SK-N-SH (cell line): ENCODE results near the gene PRR22. TPM values are rescaled to one million over a fixed set of nuclear protein-coding genes. Genes with fewer than 3 reads are reported as not detected.

Experiments
- CTCF ChIA-PET: fragments of 300-600, 350-600 bp; formaldehyde crosslinking; extraction: SDS; loops from one replicate; lab custom pipeline; 2021; lab: Yijun Ruan, JAX
- POLR2A ChIA-PET: fragments of 350-600 bp; sonication (Branson Sonifier 250); formaldehyde crosslinking; extraction: SDS; loops from one replicate; lab custom pipeline; 2020; ENCODE audit warnings: antibody characterized with exemption, inconsistent platforms; lab: Yijun Ruan, JAX
- DNase-seq: peaks from one replicate; pipeline ENCODE4 v3.0.0; 2012
- H2AFZ ChIP-seq: fragments of 200-600 bp; sonication (generic); 2 replicates; pipeline ENCODE4 v1.8.1; 2016; ENCODE audit warnings: antibody characterized with exemption, mild to moderate bottlenecking, low read depth
- H3F3A ChIP-seq: fragments of 200-600 bp; sonication (generic); replicated peaks from 2 replicates; pipeline ENCODE3; 2016; ENCODE audit warnings: antibody characterized with exemption, mild to moderate bottlenecking; ENCODE audit not compliant: insufficient read depth
- H3K27ac ChIP-seq, 2 experiments: fragments of 200-500 bp in 1 of 2; fragments of 200-600 bp in 1 of 2; sonication (Bioruptor generic) in 1 of 2; sonication (generic), shearing (Covaris generic) in 1 of 2; 2 replicates each; pipeline versions ENCODE4 v1.5.1 to v1.6.1; 2014 to 2016; ENCODE audit warnings: low read depth in 2 of 2, inconsistent platforms in 1 of 2, low read length in 1 of 2, mild to moderate bottlenecking in 1 of 2, mixed read lengths in 1 of 2
- H3K27me3 ChIP-seq: fragments of 200-600 bp; sonication (generic), shearing (Covaris generic); 2 replicates; pipeline ENCODE4 v1.6.1; 2016; ENCODE audit warnings: mixed run types; ENCODE audit not compliant: insufficient read depth
- H3K36me3 ChIP-seq, 2 experiments: fragments of 200-500 bp in 1 of 2; fragments of 200-600 bp in 1 of 2; sonication (Bioruptor generic) in 1 of 2; sonication (generic) in 1 of 2; replicated peaks in 1 of 2; 2 replicates each; pipeline versions ENCODE3 to v1.5.1; 2014 to 2016; ENCODE audit warnings: low read length in 1 of 2, mild to moderate bottlenecking in 1 of 2; ENCODE audit not compliant: insufficient read depth in 2 of 2, control insufficient read depth in 1 of 2
- H3K4me1 ChIP-seq, 2 experiments: fragments of 200-500 bp in 1 of 2; fragments of 200-600 bp in 1 of 2; sonication (Bioruptor generic) in 1 of 2; sonication (generic), shearing (Covaris generic) in 1 of 2; 2 replicates each; pipeline versions ENCODE4 v1.5.1 to v1.6.1; 2014 to 2016; ENCODE audit warnings: low read depth in 1 of 2, low read length in 1 of 2, mixed run types in 1 of 2; ENCODE audit not compliant: insufficient read depth in 2 of 2, control insufficient read depth in 1 of 2
- H3K4me2 ChIP-seq: fragments of 200-600 bp; sonication (generic), shearing (Covaris generic); 2 replicates; pipeline ENCODE4 v1.6.1; 2017; ENCODE audit warnings: mixed run types
- H3K4me3 ChIP-seq, 2 experiments: fragments of 200-500 bp in 1 of 2; fragments of 200-600 bp in 1 of 2; sonication (Bioruptor generic) in 1 of 2; sonication (generic), shearing (Covaris generic) in 1 of 2; 2 replicates each; pipeline versions ENCODE4 v1.5.1 to v1.8.1; 2014 to 2016; ENCODE audit warnings: low read depth in 2 of 2, inconsistent platforms in 1 of 2, low read length in 1 of 2, mild to moderate bottlenecking in 1 of 2, mixed read lengths in 1 of 2, moderate library complexity in 1 of 2
- H3K79me2 ChIP-seq: fragments of 200-600 bp; sonication (generic); 2 replicates; pipeline ENCODE4 v1.8.1; 2017; ENCODE audit warnings: mild to moderate bottlenecking; ENCODE audit not compliant: insufficient read depth
- H3K9ac ChIP-seq: fragments of 200-600 bp; sonication (generic); 2 replicates; pipeline ENCODE4 v1.6.1; 2017; ENCODE audit warnings: mixed run types
- H3K9me2 ChIP-seq: fragments of 200-600 bp; sonication (generic); 2 replicates; pipeline ENCODE4 v1.6.1; 2017; ENCODE audit warnings: mixed run types
- H3K9me3 ChIP-seq: fragments of 200-600 bp; sonication (generic); 2 replicates; pipeline ENCODE4 v1.6.1; 2017; ENCODE audit warnings: mixed run types, mild to moderate bottlenecking, moderate library complexity
- H4K20me1 ChIP-seq: fragments of 200-600 bp; sonication (generic); 2 replicates; pipeline ENCODE4 v1.6.1; 2017; ENCODE audit warnings: mild to moderate bottlenecking, mixed run types; ENCODE audit not compliant: insufficient read depth
- CHD2 ChIP-seq: fragments of 150-350 bp; IDR thresholded peaks from 2 replicates; pipeline ENCODE4 v1.6.1; 2018; ENCODE audit warnings: low read length; ENCODE audit not compliant: partially characterized antibody
- CTCF ChIP-seq: fragments of 200-600 bp; sonication (generic); IDR thresholded peaks from 2 replicates; pipeline ENCODE4 v1.6.1; 2017; ENCODE audit warnings: antibody characterized with exemption, mild to moderate bottlenecking, moderate library complexity
- ELF1 ChIP-seq: IDR thresholded peaks from 2 replicates; pipeline ENCODE4 v1.4.0; 2012
- EP300 ChIP-seq, 2 experiments: IDR thresholded peaks; 2 replicates each; pipeline versions ENCODE4 v1.4.0 to v1.6.1; 2012; ENCODE audit warnings: borderline replicate concordance in 1 of 2, low read depth in 1 of 2, low read length in 1 of 2
- EZH2phosphoT487 ChIP-seq: fragments of 200-600 bp; sonication (generic); IDR thresholded peaks from 2 replicates; pipeline ENCODE4 v1.6.1; 2017; ENCODE audit warnings: low read depth, mixed run types, mild to moderate bottlenecking, antibody characterized with exemption, moderate library complexity, borderline replicate concordance
- FOSL2 ChIP-seq: IDR thresholded peaks from 2 replicates; pipeline ENCODE4 v1.4.0; 2012; ENCODE audit warnings: low read depth, mild to moderate bottlenecking, moderate library complexity, borderline replicate concordance
- FOXJ3 ChIP-seq: sonication (generic); formaldehyde crosslinking; IDR thresholded peaks from 2 replicates; pipeline ENCODE4 v1.5.1; 2020; ENCODE audit warnings: mild to moderate bottlenecking, missing genetic modification reagents
- FOXM1 ChIP-seq: IDR thresholded peaks from 2 replicates; pipeline ENCODE4 v1.4.0; 2012; ENCODE audit warnings: low read depth, mild to moderate bottlenecking
- GABPA ChIP-seq: IDR thresholded peaks from 2 replicates; pipeline ENCODE4 v1.4.0; 2012; ENCODE audit warnings: low read depth, mild to moderate bottlenecking
- GATA2 ChIP-seq: sonication (generic); formaldehyde crosslinking; IDR thresholded peaks from 2 replicates; pipeline ENCODE4 v1.5.0; 2020; ENCODE audit warnings: mild to moderate bottlenecking, missing genetic modification reagents
- IRF3 ChIP-seq: fragments of 150-350 bp; IDR thresholded peaks from 2 replicates; pipeline ENCODE4 v1.6.1; 2016; ENCODE audit warnings: mild to moderate bottlenecking, low read depth, low read length
- JUND ChIP-seq: IDR thresholded peaks from 2 replicates; pipeline ENCODE4 v1.4.0; 2012
- MAX ChIP-seq: IDR thresholded peaks from 2 replicates; pipeline ENCODE4 v1.4.0; 2012; ENCODE audit warnings: low read depth
- MEF2A ChIP-seq: IDR thresholded peaks from 2 replicates; pipeline ENCODE4 v1.4.0; 2012; ENCODE audit warnings: low read depth, borderline replicate concordance
- NFIC ChIP-seq: IDR thresholded peaks from 2 replicates; pipeline ENCODE4 v1.4.0; 2012; ENCODE audit warnings: borderline replicate concordance
- PBX3 ChIP-seq: IDR thresholded peaks from 2 replicates; pipeline ENCODE4; 2012
- POLR2AphosphoS5 ChIP-seq: IDR thresholded peaks from 2 replicates; pipeline ENCODE4 v1.6.1; 2012; ENCODE audit warnings: low read depth, low read length
- RAD21 ChIP-seq: IDR thresholded peaks from 2 replicates; pipeline ENCODE4 v1.6.1; 2012; ENCODE audit warnings: mild to moderate bottlenecking, low read length
- RFX5 ChIP-seq: IDR thresholded peaks from 2 replicates; pipeline ENCODE4 v1.6.1; 2012; ENCODE audit warnings: mild to moderate bottlenecking, improper control_type of control experiment, low read length
- RXRA ChIP-seq: IDR thresholded peaks from 2 replicates; pipeline ENCODE4 v1.4.0; 2012; ENCODE audit warnings: low read depth, mild to moderate bottlenecking, borderline replicate concordance
- SIN3A ChIP-seq: IDR thresholded peaks from 2 replicates; pipeline ENCODE4 v1.6.1; 2012; ENCODE audit warnings: low read depth, mild to moderate bottlenecking, low read length, moderate library complexity, borderline replicate concordance
- SMC3 ChIP-seq: IDR thresholded peaks from 2 replicates; pipeline ENCODE4 v1.6.1; 2012; ENCODE audit warnings: low read depth, low read length, improper control_type of control experiment
- TEAD4 ChIP-seq: IDR thresholded peaks from 2 replicates; pipeline ENCODE4 v1.4.0; 2012; ENCODE audit warnings: mild to moderate bottlenecking, borderline replicate concordance; ENCODE audit not compliant: insufficient read depth
- USF1 ChIP-seq: IDR thresholded peaks from 2 replicates; pipeline ENCODE4 v1.4.0; 2012; ENCODE audit warnings: low read depth, borderline replicate concordance
- YY1 ChIP-seq: IDR thresholded peaks from 2 replicates; pipeline ENCODE4 v1.4.0; 2012; ENCODE audit warnings: low read depth, mild to moderate bottlenecking
- ZBTB33 ChIP-seq: IDR thresholded peaks from 2 replicates; pipeline ENCODE4 v1.4.0; 2012; ENCODE audit warnings: low read depth, borderline replicate concordance
- WGBS: methylation state at CpG from one replicate; pipeline ENCODE4 v1.1.6; 2017; ENCODE audit warnings: low lambda C conversion rate; 5-methylcytosine and 5-hydroxymethylcytosine counted together
- polyA plus RNA-seq, 3 experiments: library from polyadenylated mRNA; depleted of rRNA; stranded (reverse); fragments of >200 nt; gene quantifications; 2 replicates each; pipeline ENCODE4 v1.2.3, GENCODE V29; 2012

PRR22 gene
- polyA plus RNA-seq, 1 of the 3 experiments (the other 2 are of a cell fraction) = 0.82 TPM

- Histone ChIP-seq H3K79me2 (no peaks in the 10 kb centered on the region), H3K9me3 (no peaks in the 10 kb centered on the region), H3K36me3 (no peaks in the 10 kb centered on the region), H3F3A (no peaks in the 10 kb centered on the region), H3K4me2 (no peak overlapping the region), H3K9ac (no peak overlapping the region), H3K9me2 (no peaks in the 10 kb centered on the region), H3K4me1 (peaks cover 3 to 35% of the 10 kb centered on the region in 2 experiments; a peak in 1 of 4 replicates), H4K20me1 (no peaks in the 10 kb centered on the region), H3K27ac (peak overlapping the region in 1 of 2 experiments; percentile 43; a peak in 2 of 4 replicates), H2AFZ (no peak overlapping the region), H3K4me3 (no peak overlapping the region), H3K27me3 (peaks cover 4% of the 10 kb centered on the region; the same call in 1 of the 2 replicates)
- 63% methylated on average over 35 of the region's 37 CpGs for WGBS
- DNase-seq = peak; percentile 91
- POLR2A ChIA-PET = interaction anchor here (0.5 to 1.6 kb wide), 2 partner anchors 8 to 81 kb away, joined by 3 to 4 read pairs; no protein-coding TSS in a partner anchor
- CTCF ChIA-PET = interaction anchor here (0.6 to 4.2 kb wide), 6 partner anchors 9 to 223 kb away, joined by 3 to 22 read pairs (median 4); partner anchors contain the start of gene NDUFA11
- peak in 1 of 2 experiments; percentile 85; a peak in 2 of 4 replicates for TF ChIP-seq EP300 (IDR thresholded peaks at IDR 0.05; ENCODE audit: borderline replicate concordance in 1 of 2, low read depth in 1 of 2, low read length in 1 of 2)
- TF ChIP-seq RAD21 = no peak
- no peak for TF ChIP-seq SIN3A
- no peak for TF ChIP-seq GABPA
- peak; percentile 86 for TF ChIP-seq CHD2
- TF ChIP-seq CTCF = no peak
- no peak for TF ChIP-seq NFIC
- peak; percentile 95 for TF ChIP-seq FOXJ3 (CRISPR knock-in tag)
- no peak for TF ChIP-seq TEAD4
- TF ChIP-seq FOSL2 = no peak
- no peak for TF ChIP-seq EZH2phosphoT487
- no peak for TF ChIP-seq MEF2A
- no peak for TF ChIP-seq RXRA
- no peak for TF ChIP-seq ELF1
- TF ChIP-seq ZBTB33 = no peak
- no peak for TF ChIP-seq JUND
- no peak for TF ChIP-seq PBX3
- no peak for TF ChIP-seq YY1
- no peak for TF ChIP-seq IRF3
- no peak for TF ChIP-seq FOXM1
- no peak for TF ChIP-seq RFX5
- TF ChIP-seq GATA2 (CRISPR knock-in tag) = peak; percentile 99
- no peak for TF ChIP-seq MAX
- no peak for TF ChIP-seq USF1
- TF ChIP-seq POLR2AphosphoS5 = no peak
- no peak for TF ChIP-seq SMC3
Measured at GRCh38 chr19:5799247-5800241, 15.0 kb upstream of the PRR22 start.
